Gastroesophageal sphincter (tissue), 4 donors: ENCODE data around the gene UBE2N. TPM values are rescaled to one million over a fixed set of nuclear protein-coding genes. Genes with fewer than 3 reads are reported as not detected.

Experiments used
- small RNA-seq, 4 donors: library from RNA; depleted of rRNA; stranded (forward); fragments of <200 nt; gene quantifications; one replicate each; pipeline ENCODE3, GENCODE V24; 2016
- total RNA-seq, 4 donors: library from RNA; depleted of rRNA; stranded (reverse); fragments of >200 nt; gene quantifications; one replicate each; pipeline ENCODE4 v1.1.0, GENCODE V29; 2016

Gene UBE2N
- total RNA-seq, 4 donors from 2014 or later: 44.4 to 64.2 (median 53.4) TPM

Small RNAs within 50 kb of the gene (small RNA-seq; reads per million reads assigned to genes)
- 0 reads per million in 4 donors for gene RF00019

Other genes starting within 250 kb of the UBE2N start
- 100 to 1,000 TPM in 1 of 4 donors, 10 to 100 TPM in 3; 91.2 to 146 (median 94.3) TPM for gene NUDT4, start 64.0 kb downstream of the UBE2N start, total RNA-seq
- 10 to 100 TPM; 40.3 to 52.9 (median 46.2) TPM for gene MRPL42, start 25.6 kb upstream of the UBE2N start, total RNA-seq
- 10 to 100 TPM; 17.6 to 49.4 (median 31.4) TPM for gene SOCS2, start 130.7 kb upstream of the UBE2N start, total RNA-seq
- 10 to 100 TPM; 11.8 to 49.5 (median 31.4) TPM for gene CRADD, start 235.4 kb upstream of the UBE2N start, total RNA-seq